ENCODE measurements around the gene TMEM236.
"Not testable (repeated sequence)": the region's sequence is repeated elsewhere in the genome, so short reads cannot be mapped to it uniquely, and the experiment has no call there.

The TMEM236 gene, protein sequence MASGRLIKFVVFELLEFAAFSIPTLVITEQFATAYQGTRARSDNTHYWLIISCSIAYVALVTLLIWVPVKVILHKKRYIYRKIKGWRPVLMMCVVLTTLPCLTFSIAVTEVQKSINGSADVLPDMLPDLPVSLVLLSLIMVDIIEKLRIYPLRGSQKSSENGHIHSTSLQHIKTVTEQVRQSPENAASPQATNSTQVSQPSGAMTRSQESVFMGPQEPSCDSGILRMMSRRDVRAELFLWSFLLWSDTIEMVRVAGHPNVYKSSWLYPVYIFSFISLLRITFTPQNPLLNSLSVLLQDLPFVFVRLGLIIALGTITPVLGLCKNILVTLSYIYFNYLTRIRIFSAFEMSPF

GRCh38 chr10:17751781-17752445, at the start of gene TMEM236:
TSS of gene TMEM236 (plus strand) at chr10:17752201. CDS start at chr10:17752296, 95 bp downstream.
- no peak for DNase-seq

DNA sequence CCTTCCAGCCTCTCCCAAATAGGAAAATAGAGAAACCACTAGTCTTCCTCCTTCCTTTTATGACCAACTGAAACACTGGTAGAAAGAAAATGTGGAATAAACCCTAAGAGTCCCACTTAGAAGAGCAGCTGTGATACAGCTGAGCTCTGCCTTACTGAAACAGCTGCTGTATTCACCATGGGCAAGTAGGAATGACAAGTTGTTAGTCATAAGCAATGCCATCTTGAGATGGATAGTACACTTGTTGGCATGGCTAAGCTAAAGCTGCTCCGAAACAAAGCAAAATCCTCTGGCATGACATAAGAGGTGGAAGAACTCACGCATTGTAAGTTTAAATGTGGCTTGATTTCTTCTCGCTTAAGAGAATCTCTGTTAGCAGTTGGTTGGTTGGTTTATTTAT, 48.3 kb upstream of the TMEM236 start:
- DNase-seq = no peak

DNA sequence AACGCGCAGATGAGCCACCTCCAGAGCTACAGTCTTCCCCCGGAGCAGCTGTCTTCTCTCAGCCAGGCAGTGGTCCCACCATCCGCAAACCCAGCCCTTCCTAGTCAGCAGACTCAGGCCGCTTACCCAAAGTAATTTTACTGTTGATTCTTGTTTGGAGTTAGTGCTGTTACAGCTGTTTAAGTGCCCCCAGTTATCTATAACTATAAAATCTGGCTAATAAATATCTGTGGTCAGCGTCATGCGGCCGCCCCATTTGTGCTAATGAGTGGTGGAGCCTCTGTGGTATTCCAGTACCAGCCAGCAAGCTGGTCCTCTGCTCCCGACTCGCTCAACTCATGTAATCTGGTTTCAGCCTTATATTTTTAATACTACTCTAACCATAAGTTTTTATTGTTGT, 43.2 kb upstream of the TMEM236 start:
- DNase-seq = no peak

DNA sequence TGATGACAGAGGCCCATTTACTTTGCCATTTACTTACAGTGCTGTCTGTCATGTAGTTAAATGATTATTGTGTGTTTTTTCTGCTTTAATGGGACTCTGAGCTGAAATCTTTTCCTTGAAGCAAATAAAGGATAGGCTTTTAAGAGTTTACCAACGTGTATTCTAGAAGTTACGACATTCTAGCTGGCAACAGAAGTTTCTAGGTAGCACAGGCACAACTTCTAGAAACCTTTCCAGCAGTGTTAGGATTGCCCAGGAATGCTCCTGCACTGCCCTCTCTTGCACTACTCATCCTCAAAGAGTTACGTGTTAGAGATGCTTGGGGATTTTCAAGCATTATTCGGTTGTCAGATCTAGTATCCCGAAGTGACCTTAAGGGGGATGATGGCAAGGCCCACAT, 42.5 kb upstream of the TMEM236 start:
- DNase-seq = no peak

- DNase-seq = no peak
Observed at GRCh38 chr10:17710181-17710580, 41.8 kb upstream of the TMEM236 start.

DNA sequence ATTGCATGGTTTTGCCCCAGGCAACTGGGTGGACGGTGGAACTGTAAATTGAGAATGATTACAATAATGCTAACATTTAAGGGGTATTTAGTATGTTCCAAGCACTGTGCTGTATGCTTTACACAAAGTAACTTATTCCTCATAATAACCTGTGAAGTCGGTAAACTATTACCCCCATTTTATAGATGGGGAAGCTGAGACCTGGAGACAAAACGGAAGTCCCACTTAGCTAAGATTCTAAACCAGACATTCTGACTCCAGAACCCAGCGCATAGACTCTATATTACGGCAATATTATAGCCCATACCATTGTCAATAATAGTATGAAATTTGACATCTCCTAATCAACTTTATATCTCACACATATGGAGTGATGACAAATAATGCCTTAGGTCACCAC, 39.9 kb upstream of the TMEM236 start:
- no peak for DNase-seq

- DNase-seq = no peak
Observed at GRCh38 chr10:17712717-17713471, 39.1 kb upstream of the TMEM236 start.

GRCh38 chr10:17713758-17714157, 38.2 kb upstream of the TMEM236 start:
- no peak for DNase-seq

DNA sequence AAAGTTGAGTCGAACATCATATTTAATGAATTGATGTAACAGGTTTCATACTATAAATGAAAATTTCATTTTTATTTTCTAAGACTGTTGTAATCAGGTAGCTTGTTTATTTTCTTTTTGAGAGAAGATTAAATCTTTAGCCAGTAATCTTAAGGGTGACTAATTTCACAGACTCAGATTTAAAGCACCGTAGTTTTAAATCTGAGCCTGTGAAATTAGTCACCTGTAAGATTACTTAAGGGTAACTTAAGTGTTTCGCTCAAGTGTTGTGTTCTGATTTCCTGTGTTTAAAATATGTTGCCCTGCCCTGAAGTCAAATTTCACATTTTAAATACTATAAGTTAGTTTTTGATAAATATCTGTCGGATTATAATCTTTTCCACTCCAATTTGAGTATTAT, 35.8 kb upstream of the TMEM236 start:
- DNase-seq = no peak

GRCh38 chr10:17722317-17723014, 29.5 kb upstream of the TMEM236 start:
- not testable (repeated sequence) for DNase-seq

DNA sequence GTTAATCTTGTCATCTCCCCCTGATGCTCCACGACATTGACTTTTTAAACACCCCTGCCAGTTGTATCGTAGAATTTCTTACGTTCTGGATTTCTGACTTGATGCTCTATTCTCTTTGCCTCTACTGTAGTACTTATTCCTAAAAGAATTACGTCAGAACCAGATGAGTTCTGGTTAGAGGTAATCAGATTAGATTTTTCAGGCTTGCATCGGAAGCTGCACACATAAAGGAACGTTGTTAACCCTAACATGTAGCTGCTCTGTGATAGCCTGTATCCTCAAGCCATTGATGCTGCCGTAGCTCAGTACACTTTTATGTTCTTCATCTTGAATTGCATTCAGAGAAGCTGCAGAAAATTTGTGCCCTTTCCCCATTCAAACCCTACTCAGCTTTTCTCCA, 26.3 kb upstream of the TMEM236 start:
- DNase-seq = no peak

DNA sequence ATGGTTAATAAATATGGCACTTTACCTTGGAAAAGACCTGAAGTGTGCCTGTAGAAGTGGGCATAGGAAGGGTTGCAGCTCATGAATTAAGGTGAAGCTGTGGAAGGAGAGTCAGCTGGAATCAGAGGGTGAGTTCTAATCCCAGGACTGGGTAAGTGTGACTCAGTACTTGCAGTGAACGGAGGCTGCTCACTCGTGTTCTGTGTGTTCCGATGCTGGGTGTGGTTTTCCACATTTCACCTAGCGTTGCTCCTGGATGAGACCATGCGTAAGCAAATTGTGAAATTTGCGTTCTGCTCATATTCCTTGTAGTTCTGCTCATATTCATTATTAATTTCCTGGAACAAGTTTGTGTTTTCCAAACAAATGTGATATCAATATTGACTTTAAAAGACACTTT, 22.4 kb upstream of the TMEM236 start:
- DNase-seq = no peak

- no peak for DNase-seq
Observed at GRCh38 chr10:17730667-17731066, 21.3 kb upstream of the TMEM236 start.

- no peak for DNase-seq
Observed at GRCh38 chr10:17731331-17732020, 20.5 kb upstream of the TMEM236 start.

DNA sequence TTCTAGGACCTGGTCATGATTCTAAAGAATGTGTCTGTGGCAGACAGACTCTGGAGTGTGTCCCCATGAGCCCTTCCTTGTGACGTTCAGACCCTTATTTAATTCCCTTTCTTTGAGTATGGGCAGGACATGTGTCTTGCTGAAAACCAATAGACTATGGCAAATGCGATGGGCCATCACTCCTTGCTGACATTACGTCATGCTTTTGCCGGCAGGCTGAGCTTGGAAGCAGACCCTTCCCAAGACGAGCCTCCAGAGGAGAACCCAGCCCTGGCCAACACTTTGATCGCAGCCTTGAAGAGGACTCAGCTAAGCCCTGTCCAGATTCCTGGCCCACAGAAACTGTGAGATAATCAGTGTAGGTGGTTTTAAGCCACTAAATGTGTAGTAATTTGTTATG, 18.4 kb upstream of the TMEM236 start:
- no peak for DNase-seq

DNA sequence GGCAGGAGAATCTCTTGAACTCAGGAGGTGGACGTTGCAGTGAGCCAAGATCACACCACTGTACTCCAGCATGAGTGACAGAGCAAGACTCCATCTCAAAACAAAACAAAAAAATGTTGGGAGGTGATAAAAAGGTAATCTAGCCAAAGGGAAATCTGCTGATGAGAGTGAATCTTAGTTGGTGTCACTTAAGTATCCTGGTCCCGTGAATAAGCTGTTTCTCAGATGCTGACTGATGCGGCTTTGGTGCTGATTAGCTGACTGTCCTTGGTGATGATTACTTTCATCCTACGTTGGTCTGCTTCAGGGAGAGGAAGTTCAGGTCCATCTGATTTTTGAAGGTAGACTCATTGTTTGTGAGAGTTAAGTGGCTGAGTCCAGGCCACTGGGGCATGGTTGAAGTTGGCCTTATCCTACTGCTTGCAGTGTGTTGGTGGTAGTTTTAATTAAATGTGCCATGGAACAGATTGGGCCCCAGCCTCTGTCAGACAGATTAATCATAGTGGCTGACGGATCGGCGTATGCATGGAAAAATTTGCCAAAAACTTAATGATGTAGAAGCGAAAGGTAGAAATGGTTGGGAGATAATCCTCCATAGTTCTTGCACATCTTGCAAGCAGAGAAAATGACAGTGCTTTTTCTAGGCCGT, 17.4 kb upstream of the TMEM236 start:
- DNase-seq = no peak

DNA sequence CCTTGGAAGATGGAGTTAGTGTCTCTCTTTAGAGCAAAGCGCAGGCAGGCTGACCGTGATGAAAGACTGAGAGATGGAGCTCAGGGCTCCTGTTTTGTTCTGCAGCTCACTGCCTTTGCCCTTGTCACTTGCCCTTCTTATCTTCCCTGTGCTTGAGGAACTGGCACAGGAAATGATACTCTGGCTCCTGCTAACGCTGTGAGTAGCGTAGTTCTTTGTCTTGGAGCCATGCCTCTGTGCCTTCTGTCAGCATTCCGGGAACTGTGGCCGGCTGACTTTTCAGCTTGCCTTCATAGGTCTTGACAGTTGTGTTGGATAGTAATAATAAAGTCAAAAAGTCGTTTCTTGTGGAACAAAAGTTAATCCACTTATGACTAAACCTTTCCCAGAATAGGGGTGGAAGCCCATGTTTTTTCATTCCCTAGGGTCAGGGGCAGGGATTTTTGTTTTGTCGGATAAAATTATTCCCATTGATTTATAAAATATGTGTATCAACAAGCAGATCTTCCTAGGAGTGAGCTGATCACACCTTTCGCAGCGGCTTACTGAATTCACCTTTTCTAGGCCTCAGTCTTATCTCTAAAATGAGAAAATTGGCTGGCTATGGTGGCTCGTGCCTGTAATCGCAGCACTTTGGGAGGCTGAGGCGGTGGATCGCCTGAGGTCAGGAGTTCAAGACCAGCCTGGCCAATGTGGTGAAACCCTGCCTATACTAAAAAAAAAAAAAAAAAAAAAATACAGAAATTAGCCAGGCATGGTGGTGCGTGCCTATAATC, 16.6 kb upstream of the TMEM236 start:
- DNase-seq = no peak

GRCh38 chr10:17736223-17736622, 15.8 kb upstream of the TMEM236 start:
- no peak for DNase-seq

DNA sequence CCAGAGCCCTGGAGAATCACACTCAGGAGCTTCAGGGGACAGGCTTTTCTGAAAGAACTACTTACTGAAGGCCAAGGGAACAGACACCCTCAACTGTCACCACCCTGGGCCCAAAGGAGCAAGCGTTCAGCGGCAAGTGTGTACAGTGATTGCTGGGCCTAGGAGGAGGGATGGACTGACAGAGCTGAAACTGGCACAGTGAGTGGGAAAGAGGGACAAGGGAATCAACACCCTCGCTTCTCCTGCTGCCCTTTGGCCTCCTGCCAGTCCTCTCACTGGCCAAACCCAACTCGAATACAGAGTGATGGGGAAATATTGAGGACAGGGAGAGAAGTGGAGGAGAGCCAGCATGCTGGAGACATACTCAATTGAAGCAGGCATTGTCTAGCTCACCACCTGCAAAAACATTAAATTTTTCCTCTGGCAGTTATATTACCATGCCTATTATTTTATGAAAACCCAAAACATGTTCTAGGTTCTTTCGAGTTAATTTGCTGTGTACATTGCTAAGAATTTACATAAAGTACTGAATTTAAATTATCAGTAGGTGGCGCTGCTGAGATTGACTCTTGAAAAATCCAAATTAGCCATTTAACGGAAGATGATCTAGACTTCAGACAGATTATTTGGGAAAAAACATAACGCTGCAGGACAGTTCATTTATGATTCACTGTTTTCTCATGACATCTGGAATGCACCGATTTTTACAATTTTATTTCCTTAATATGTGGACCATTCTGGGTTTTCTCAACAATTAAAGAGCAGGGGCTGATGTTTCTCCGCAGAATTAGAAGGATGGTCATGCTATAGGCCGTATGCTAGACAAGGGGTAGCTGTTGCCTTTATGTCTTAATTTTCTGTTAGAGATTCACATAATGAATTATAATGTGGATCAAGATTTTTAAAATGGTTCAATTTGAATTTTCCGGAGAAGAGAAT, 14.7 kb upstream of the TMEM236 start:
- DNase-seq = no peak

DNA sequence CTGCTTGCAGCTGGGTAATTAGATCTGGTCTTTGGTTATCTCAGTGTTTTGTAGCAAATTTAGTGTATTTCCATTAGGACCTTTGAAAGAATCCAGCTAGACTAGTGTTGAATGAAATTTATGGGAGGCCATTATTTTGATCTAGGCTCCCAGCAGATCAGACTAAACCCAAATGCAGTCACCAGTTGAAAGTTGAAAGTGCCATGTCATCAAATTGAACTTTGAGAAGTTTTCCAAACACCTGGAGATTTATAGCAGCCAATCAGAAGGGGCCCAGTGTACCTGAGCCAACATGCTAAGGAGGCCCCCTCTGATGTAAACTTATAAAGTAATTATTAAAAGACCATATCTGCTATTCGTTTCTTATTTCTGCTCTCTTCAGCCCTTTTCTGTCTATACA, 11.3 kb upstream of the TMEM236 start:
- no peak for DNase-seq
